ENCODE measurements around the gene SUB1.

DNA sequence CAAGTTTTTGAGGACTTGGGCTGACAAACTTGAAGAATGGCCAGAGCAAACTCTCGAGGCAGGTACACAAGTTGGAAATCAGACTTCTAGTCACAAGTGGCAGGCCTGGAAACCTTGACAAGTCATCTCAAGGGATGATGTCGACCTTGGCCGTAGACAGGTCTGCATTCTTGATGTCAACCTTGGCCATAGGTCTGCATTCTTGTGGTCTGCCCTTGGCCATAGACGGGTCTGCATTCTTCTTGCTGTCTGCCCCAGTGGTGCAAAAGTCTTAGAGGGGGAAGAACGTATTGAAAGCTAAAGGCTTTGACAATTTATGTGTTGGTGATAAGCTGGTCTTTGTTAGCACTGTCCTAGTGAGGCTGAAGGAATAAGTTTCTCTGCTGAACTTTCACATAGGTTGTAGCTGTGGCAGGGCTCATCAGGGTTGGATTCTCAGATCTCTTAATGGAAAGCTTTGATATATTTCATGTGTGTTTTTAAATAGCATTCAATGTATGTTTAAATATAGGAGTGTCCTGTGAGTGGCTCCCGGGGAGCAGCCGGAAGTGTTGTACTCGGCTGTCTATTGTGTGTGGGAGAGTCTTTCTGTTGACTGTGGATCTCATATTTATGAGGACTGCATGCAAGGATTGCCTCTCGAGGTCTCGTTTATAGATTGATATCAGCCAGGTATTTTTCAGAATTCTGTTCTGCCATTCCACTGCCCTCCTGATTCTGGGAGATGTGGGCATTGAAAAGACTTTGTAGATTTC is 27.0 kb downstream of the SUB1 start:
- no peak for TF ChIP-seq CTCF (IDR thresholded peaks at IDR 0.05)
- no peak for TF ChIP-seq POLR2AphosphoS5 (IDR thresholded peaks at IDR 0.05; ENCODE audit: low read depth, low read length)
- TF ChIP-seq REST (IDR thresholded peaks at IDR 0.05; ENCODE audit: insufficient read depth in 1 of 2, low read depth in 2 of 2, low read length in 1 of 2): no peak
- TF ChIP-seq SIN3A (IDR thresholded peaks at IDR 0.05; ENCODE audit: borderline replicate concordance, insufficient read depth, low read depth, low read length): no peak
- no peak for TF ChIP-seq TCF7L2 (IDR thresholded peaks at IDR 0.05; ENCODE audit: low read depth, low read length)
